ENCODE data around the gene WAC.

WAC gene

DNA sequence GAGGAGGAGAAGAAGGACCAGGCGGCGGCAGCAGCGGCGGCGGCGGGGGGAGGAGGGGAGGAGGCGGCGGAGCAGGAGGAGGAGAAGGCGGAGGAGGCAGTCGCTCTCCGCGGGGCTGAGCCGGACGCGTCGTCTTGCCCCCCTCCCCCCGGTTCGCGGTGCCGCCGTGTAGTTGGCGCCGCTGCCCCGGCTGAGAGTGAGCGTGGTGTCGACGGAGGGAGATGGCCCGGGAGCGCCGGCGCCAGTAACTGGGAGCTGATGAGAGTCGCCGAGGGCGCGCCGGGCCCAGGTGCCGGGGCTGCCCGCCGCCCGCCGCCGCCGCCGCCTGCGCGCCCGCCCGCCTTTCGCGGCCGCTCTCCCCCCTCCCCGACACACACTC, 257 bp downstream of the WAC start:
- no peak for DNase-seq

DNA sequence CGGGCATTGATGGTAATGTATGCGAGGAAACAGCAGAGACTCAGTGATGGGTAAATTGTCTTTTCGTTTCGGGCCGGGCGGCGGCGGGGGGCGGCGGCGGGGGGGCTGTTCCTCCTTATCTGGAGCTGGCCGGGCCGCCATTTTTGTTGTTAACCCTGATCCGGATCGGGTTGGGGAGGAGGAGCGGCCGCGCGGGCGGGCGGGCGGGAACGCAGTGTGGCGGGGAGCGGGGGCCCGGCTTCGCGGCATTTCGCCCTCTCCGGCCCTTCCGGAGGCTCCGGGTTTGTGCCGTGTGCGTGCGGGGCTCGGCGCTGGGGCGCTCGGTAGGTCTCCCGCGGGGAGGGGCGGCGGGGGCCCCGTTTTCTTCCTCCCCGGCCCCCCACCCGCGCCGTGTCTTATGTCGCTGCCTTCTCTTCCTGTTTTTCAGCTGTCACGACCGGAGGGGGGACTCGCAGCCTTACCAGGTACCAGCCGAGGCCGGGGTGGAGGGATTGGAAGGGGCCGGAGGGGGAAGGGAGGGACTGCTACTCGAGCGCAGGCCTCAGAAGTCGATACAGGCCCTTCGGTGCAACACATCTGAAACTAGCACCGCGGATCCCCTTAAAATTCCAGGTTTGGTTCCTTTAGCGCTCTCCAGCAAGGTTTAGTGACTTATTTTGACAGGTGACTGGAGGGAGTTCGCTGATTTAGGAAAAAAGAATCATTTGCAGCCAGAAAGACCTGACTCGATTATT, 820 bp downstream of the WAC start:
- DNase-seq = peak; percentile 68 to 85 (median 76)

GRCh38 chr10:28535846-28536245, 2.9 kb downstream of the WAC start:
- DNase-seq = no peak

GRCh38 chr10:28538595-28538994, 5.7 kb downstream of the WAC start:
- DNase-seq = no peak

GRCh38 chr10:28540145-28540544, 7.2 kb downstream of the WAC start:
- no peak for DNase-seq

DNA sequence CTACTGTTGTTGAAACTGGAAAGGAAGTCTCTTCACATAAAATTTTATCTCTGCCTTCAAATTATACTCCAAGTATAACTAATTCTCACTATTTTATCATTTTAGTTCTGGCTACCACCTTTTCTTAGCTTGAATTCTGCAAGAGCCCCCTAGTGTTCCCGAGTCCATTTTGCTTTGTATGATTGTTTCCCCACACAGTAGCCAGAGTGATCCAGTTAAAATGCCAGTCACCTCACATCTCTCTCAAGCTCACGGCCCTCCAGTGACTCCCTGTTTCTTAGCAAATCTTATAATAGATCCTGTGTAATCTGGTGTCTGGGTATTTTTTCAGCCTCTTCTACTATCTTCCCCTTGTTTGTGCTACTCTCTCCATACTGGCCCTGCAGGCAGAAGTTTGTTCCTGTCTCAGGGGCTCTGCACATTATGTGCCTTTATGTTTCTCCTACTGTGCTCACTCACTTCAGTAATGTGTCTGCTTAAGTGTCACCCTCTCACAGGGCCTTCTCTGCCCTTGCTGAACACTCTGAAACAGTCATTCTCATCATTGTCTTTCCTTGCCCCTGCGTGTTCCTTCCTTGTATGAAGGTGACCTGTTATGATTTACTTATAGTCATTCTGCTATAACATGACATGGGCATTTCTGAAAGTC, 8.9 kb downstream of the WAC start:
- no peak for DNase-seq

- DNase-seq = no peak
Measured at GRCh38 chr10:28542728-28543127, 9.8 kb downstream of the WAC start.

- DNase-seq = no peak
Measured at GRCh38 chr10:28544058-28544457, 11.1 kb downstream of the WAC start.

DNA sequence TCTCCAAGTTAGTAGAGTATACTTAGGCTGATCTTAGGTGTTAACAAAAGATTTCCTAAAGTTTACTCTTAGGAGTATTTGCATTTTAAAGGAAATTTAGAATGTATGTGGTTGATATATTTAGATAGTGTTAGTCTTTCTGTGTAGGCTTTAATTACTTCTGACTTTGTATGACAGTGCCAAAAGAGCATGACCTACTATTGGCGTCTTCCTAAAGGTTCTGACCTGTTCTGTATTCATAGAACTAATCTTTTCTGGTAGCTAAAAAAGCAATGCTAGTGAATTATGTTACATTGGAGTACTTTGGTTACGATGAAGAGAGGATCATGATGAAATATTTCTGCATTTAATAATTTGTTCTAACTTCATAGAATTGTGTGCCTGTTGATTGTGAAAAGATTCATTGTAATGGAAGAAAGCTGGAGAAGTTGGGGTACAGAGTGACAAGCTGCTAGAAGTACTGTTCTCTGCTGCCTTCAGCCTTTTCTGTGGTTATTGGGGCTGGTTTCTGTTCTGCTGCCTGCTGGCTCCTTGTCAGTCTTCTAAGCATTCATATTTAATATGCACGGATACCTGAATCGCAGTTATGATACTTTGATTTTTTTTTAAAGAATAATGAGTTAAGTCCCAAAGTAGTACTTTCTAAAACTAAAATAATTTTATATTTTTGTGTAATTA, 13.2 kb downstream of the WAC start:
- DNase-seq = no peak

DNA sequence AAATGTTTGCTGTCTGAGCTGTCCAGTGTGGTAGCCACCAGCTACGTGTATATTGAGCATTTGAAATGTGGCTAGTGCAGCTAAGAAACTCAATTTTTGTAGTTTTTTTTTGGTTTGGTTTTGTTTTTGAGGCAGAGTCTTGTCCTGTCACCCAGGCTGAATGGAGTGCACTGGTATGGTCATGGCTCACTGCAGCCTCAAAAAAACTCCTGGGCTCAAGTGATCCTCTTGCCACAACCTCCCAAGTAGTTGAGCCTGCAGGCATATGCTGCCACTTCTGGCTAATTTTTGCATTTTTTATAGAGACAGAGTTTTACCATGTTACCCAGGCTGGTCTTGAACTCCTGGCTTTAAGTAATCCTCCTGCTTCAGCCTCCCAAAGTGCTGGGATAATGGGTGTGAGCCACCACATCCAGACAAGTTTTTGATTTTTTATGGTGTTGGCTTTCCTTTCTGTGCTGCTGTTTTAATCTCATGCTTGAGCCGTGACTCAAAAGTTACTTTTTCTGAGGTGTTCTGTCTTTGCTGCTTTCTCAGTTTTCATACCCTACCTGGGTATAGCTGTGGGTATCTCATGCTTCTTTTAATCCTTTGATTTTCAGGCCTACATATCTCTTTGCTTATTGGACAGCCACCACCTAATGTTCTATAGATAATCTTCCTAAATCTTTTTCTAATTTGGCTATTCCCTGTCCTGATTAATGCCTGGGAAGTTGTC, 16.0 kb downstream of the WAC start:
- no peak for DNase-seq

DNA sequence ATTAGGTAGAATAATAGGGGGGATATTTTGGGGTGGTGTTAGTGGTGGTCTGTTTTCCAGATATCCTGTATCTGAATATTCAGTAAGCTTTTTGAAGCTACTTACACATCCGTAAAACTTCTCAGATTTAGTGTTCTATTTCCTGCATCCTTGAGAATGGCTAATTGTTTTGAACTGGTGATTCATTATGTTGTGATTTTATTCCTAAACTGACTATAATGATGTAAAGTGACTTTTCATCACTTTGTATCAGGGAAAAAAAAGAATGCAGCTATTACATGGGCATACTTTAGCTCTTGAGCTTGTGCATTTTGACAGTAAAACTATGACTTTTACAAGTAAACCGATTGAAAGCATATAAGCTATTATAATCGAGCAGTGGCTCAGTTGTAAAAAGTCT, 18.2 kb downstream of the WAC start:
- no peak for DNase-seq

GRCh38 chr10:28552775-28553174, 19.9 kb downstream of the WAC start:
- no peak for DNase-seq

GRCh38 chr10:28554009-28554408, 21.1 kb downstream of the WAC start:
- DNase-seq = no peak

GRCh38 chr10:28554952-28555351, 22.0 kb downstream of the WAC start:
- no peak for DNase-seq

GRCh38 chr10:28555358-28555757, 22.4 kb downstream of the WAC start:
- no peak for DNase-seq

DNA sequence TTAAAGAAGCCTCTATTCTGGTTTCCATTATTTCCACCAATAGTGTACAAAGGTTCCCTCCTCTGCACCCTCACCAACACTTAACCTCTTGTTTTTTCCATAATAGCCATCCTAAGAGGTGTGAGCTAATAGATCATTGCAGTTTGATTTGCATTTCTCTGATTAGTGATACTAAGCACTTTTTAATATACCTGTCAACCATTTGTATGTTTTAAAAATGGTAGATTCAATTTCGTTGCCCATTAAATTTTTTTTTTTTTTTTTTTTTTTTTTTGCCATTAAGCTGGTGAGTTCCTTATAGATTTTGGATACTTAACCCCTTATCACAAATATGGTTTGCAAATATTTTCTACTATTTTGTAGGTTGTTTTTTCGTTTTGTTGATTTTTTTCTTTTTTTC, 23.2 kb downstream of the WAC start:
- no peak for DNase-seq

- DNase-seq = no peak
Measured at GRCh38 chr10:28558186-28558585, 25.3 kb downstream of the WAC start.

- peak; percentile 36 to 57 (median 38) for DNase-seq
Measured at GRCh38 chr10:28558923-28559508, 26.1 kb downstream of the WAC start.

DNA sequence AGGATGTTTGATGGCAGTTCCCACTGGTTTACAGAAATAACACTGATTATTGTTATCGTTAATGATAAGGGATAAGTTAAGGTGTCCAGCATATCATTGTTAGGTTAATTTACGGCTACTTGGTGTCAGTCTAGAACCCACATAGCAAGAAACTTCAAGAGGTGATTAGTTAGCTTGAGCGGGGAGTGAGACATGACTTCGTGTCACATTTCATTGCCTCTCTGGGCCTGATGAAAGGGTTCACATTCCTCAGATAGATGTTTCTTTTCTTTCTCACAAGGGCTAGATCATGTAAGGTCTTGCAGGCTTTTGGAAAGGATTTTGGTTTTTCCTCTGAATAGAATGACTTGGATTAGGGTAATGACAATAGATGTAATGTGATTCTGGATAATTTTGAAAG, 26.7 kb downstream of the WAC start:
- no peak for DNase-seq

DNA sequence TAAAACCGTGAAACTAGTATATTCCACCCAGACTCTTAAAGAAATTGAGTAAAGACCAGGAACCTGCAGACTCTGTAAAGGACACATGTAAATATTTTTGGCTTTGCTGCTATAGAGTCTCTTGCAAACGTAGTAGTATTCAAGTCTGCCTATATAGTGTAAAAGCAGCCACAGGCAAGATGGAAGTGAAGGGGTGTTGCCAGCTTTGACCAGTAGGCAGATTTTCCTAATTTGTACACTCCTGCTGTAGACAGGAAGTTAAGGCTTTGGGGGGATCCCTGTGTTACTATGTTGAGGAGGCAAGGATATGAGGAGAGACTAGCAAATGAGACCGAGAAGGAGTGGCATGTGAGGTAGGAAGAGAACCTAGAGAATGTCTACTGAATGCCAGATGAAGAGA, 27.7 kb downstream of the WAC start:
- peak in 1 of 3 donors; percentile 30 for DNase-seq

DNA sequence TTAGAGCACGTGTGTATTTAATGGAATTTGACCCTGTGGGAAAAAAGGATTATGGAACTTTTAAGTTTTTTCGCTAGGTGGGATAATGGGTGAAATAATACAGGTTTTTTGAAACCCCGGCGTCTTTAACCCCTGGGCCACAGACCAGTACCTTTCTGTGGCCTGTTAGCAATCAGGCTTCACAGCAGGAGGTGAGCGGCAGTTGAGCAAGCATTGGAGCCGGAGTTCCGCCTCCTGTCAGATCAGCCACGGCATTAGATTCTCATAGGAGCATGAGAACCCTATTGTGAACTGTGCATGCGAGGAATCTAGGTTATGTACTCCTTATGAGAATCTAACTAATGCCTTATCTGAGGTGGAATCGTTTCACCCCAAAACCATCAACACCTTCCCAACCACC, 28.6 kb downstream of the WAC start:
- no peak for DNase-seq

GRCh38 chr10:28564905-28565304, 32.0 kb downstream of the WAC start:
- no peak for DNase-seq

- DNase-seq = peak in 1 of 3 donors; percentile 25
Measured at GRCh38 chr10:28566458-28567015, 33.6 kb downstream of the WAC start.

Data from suppressor macrophage treated with lipopolysaccharide for 1 hour (primary cell).